K562 (cell line): ENCODE data around the gene ZNF615. TPM values are rescaled to one million over a fixed set of nuclear protein-coding genes. Genes with fewer than 3 reads are reported as not detected.
"Not testable (repeated sequence)": the region's sequence is repeated elsewhere in the genome, so short reads cannot be mapped to it uniquely, and the experiment has no call there.

Source experiments
- ATAC-seq: fragments of 200-7000 bp; cut with Tn5 transposase; 3 replicates; pipeline ENCODE4 v1.9.1; 2020; ENCODE audit warnings: moderate library complexity
- BruUV-seq: library from RNA; stranded (reverse); fragments of 400-500 nt; replicated peaks from 2 replicates; lab custom pipeline; 2021; lab: Mats Ljungman, UMichigan
- CTCF ChIA-PET: fragments of 300-600 bp; formaldehyde crosslinking; extraction: SDS; loops from one replicate; lab custom pipeline; 2021; ENCODE audit warnings: low intra/inter-chr PET ratio; lab: Yijun Ruan, JAX
- POLR2A ChIA-PET: fragments of 300-600, 350-650 bp; sonication (Branson Sonifier 250); formaldehyde crosslinking; extraction: SDS; loops from one replicate; lab custom pipeline; 2021; ENCODE audit warnings: antibody characterized with exemption, inconsistent platforms; lab: Yijun Ruan, JAX
- DNase-seq, 4 experiments: peaks; one replicate each; pipeline versions ENCODE4 v3.0.0 to v3.0.0-alpha.2; 2011 to 2018; ENCODE audit warnings: low spot score in 3 of 4, mixed read lengths in 3 of 4; ENCODE audit errors: extremely low read depth in 1 of 4
- FAIRE-seq: peaks from 2 replicates; lab custom pipeline; 2011; peaks lifted over from hg19 to GRCh38; lab: Jason Lieb, UNC
- H2AFZ ChIP-seq: 2 replicates; pipeline ENCODE4 v1.6.0; 2011; ENCODE audit warnings: low read depth, low read length, control low read depth, inconsistent platforms
- H3K27ac ChIP-seq: fragments of 200-600 bp; 3 replicates; pipeline ENCODE4 v1.8.0; 2011; ENCODE audit warnings: low read depth, mild to moderate bottlenecking, control low read depth, inconsistent platforms, low read length, moderate library complexity, mixed read lengths; ENCODE audit errors: extremely low read depth
- H3K27me3 ChIP-seq, 2 experiments: fragments of 300-600 bp in 1 of 2; 2 replicates in 1 of 2; 3 replicates in 1 of 2; pipeline versions ENCODE4 v1.6.0 to v1.8.0; 2011; ENCODE audit warnings: inconsistent platforms in 2 of 2, low read length in 2 of 2, mild to moderate bottlenecking in 1 of 2, mixed read lengths in 1 of 2, moderate library complexity in 1 of 2; ENCODE audit not compliant: control insufficient read depth in 2 of 2, insufficient read depth in 2 of 2
- H3K36me3 ChIP-seq: fragments of 300-600 bp; 3 replicates; pipeline ENCODE4 v1.8.0; 2011; ENCODE audit warnings: mild to moderate bottlenecking, low read length, inconsistent platforms; ENCODE audit not compliant: control insufficient read depth, insufficient read depth
- H3K4me1 ChIP-seq, 2 experiments: fragments of 200-600 bp in 1 of 2; replicated peaks in 1 of 2; 2 replicates in 1 of 2; 3 replicates in 1 of 2; pipeline versions ENCODE4 v1.5.1 to v1.8.0; 2011; ENCODE audit warnings: inconsistent platforms in 2 of 2, low read length in 2 of 2, mild to moderate bottlenecking in 1 of 2, mixed read lengths in 1 of 2, moderate library complexity in 1 of 2; ENCODE audit not compliant: control insufficient read depth in 2 of 2, insufficient read depth in 2 of 2
- H3K4me2 ChIP-seq: 2 replicates; pipeline ENCODE4 v1.6.1; 2011; ENCODE audit warnings: low read length, control low read depth, inconsistent platforms, mixed read lengths; ENCODE audit not compliant: insufficient read depth
- H3K4me3 ChIP-seq: fragments of 200-600 bp; sonication (generic), shearing (Covaris generic); 2 replicates; pipeline ENCODE4 v1.5.1; 2016; ENCODE audit warnings: control low read depth, inconsistent platforms
- H3K79me2 ChIP-seq: fragments of 200-600 bp; 3 replicates; pipeline ENCODE4 v1.8.0; 2011; ENCODE audit warnings: low read length, inconsistent platforms; ENCODE audit not compliant: control insufficient read depth, insufficient read depth
- H3K9ac ChIP-seq, 2 experiments: 2 replicates each; pipeline versions ENCODE4 v1.6.0 to v1.6.1; 2011; ENCODE audit warnings: low read depth in 2 of 2, low read length in 2 of 2, control low read depth in 1 of 2, inconsistent platforms in 1 of 2, mild to moderate bottlenecking in 1 of 2, mixed read lengths in 1 of 2; ENCODE audit not compliant: insufficient read depth in 1 of 2
- H3K9me1 ChIP-seq: one replicate; pipeline ENCODE4 v1.6.0; 2011; ENCODE audit warnings: inconsistent platforms, mild to moderate bottlenecking, low read length, moderate library complexity; ENCODE audit not compliant: control insufficient read depth, insufficient read depth
- H3K9me3 ChIP-seq: replicated peaks from 2 replicates; pipeline ENCODE4 v1.5.1; 2011; ENCODE audit warnings: low read depth, low read length, inconsistent platforms; ENCODE audit not compliant: control insufficient read depth, insufficient read depth
- H4K20me1 ChIP-seq: replicated peaks from 2 replicates; pipeline ENCODE4 v1.6.1; 2011; ENCODE audit warnings: low read length, inconsistent platforms, mixed read lengths; ENCODE audit not compliant: control insufficient read depth, insufficient read depth
- ARID1B ChIP-seq: fragments of 450-650 bp; IDR thresholded peaks from 2 replicates; pipeline ENCODE4 v1.6.1; 2016; ENCODE audit warnings: antibody characterized with exemption, mild to moderate bottlenecking, inconsistent platforms
- IFI16 ChIP-seq: fragments of 250-450 bp; sonication (Bioruptor Pico); IDR thresholded peaks from 2 replicates; pipeline ENCODE4 v2.1.2; 2022; ENCODE audit warnings: mild to moderate bottlenecking, inconsistent platforms
- LARP7 ChIP-seq: fragments of 450-650 bp; IDR thresholded peaks from 2 replicates; pipeline ENCODE4 v1.6.1; 2016
- POLR2H ChIP-seq: IDR thresholded peaks from 2 replicates; pipeline ENCODE4 v1.6.1; 2016; ENCODE audit warnings: missing genetic modification characterization, low read depth, mild to moderate bottlenecking, control low read depth, missing compliant biosample characterization, moderate library complexity
- RBM17 ChIP-seq: fragments of 200-400 bp; formaldehyde crosslinking; IDR thresholded peaks from 2 replicates; pipeline ENCODE4 v1.6.1; 2017; ENCODE audit warnings: low read depth, mild to moderate bottlenecking, low read length, borderline replicate concordance
- ZFP1 ChIP-seq: fragments of 450-650 bp; formaldehyde crosslinking; IDR thresholded peaks from 2 replicates; pipeline ENCODE4 v1.4.0; 2020; ENCODE audit warnings: mild to moderate bottlenecking, mixed read lengths
- ZFX ChIP-seq: sonication (generic); formaldehyde crosslinking; IDR thresholded peaks from 2 replicates; pipeline ENCODE4 v1.8.0; 2022; ENCODE audit warnings: mild to moderate bottlenecking, missing genetic modification reagents, moderate library complexity
- WGBS: fragments of 100-300 bp; shearing (Covaris generic); methylation state at CpG from one replicate; pipeline ENCODE4 v1.1.6; 2016; ENCODE audit warnings: low coverage, mixed read lengths; ENCODE audit not compliant: insufficient coverage; ENCODE audit errors: missing lambda C conversion rate; 5-methylcytosine and 5-hydroxymethylcytosine counted together
- in situ Hi-C: fragments of 300-500 bp; cut with MboI; formaldehyde crosslinking; loops from 4 replicates; pipeline ENCODE4 v1.15.0; 2018; ENCODE audit warnings: inconsistent platforms, mixed read lengths
- intact Hi-C: fragments of 100-400 bp; cut with micrococcal nuclease; formaldehyde crosslinking; loops from 2 replicates; pipeline ENCODE4 v1.14.2; 2022
- polyA plus RNA-seq, 8 experiments: library from polyadenylated mRNA; depleted of rRNA in 4 of 8; stranded (reverse) in 5 of 8; unstranded in 3 of 8; fragments of >200 nt; fragmentation: Nextera tagmentation in 2 of 8; fragmentation: Illumina TruSeq in 1 of 8; extraction: Ambion mirVana in 2 of 8; extraction: Trizol in 1 of 8; gene quantifications; 2 replicates each; pipeline versions ENCODE4 v1.2.1 to v1.2.3, GENCODE V29; 2011 to 2014; ENCODE audit warnings: inconsistent platforms in 1 of 8, missing spikeins in 1 of 8
- total RNA-seq, 7 experiments: library from RNA; depleted of rRNA in 6 of 7; stranded (reverse); fragments of >200 nt in 6 of 7; fragmentation: Illumina TruSeq in 2 of 7; extraction: Trizol in 2 of 7; gene quantifications; 2 replicates each; pipeline versions ENCODE4 v1.2.1 to v1.2.3, GENCODE V29; 2011 to 2021; ENCODE audit warnings: low replicate concordance in 1 of 7
- TF ChIP-seq, protein P1 (sequence below): fragments of 250-450 bp; sonication (Bioruptor Pico); IDR thresholded peaks from 2 replicates; pipeline ENCODE4 v1.4.0; 2020; ENCODE audit warnings: mild to moderate bottlenecking, moderate library complexity
- TF ChIP-seq, protein P2 (sequence below): sonication (generic); formaldehyde crosslinking; IDR thresholded peaks from 2 replicates; pipeline ENCODE4 v1.8.1; 2023; ENCODE audit warnings: mild to moderate bottlenecking, missing genetic modification reagents
- TF ChIP-seq, protein P3 (sequence below): fragments of 450-650 bp; IDR thresholded peaks from one replicate; pipeline ENCODE4 v1.6.1; 2018; ENCODE audit warnings: mild to moderate bottlenecking, moderate library complexity; ENCODE audit not compliant: partially characterized antibody

The ZNF615 gene
- total and polyA plus RNA-seq, 9 of the 15 experiments (the other 6 are each of a cell fraction or from before 2014, with no cell fraction given) = 1.2 to 4.4 (median 2.7) TPM

DNA sequence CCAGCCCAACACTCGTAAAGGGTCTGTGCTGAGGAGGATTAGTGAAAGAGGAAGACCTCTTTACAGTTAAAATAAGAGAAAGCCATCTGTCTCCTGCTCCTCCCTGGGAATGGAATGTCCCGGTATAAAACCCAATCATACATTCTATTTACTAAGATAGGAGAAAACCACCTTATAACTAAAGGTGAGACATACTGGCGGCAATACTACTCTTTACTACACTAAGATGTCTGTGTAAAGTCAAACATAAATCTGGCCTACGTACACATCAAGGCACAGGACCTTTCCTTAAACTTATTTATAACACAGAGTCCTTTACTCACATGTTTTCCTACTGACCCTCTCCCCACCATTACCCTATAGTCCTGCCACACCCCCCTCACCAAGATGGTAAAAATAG lies 24.6 kb downstream of the ZNF615 start:
- H3K79me2 ChIP-seq = peaks cover 7% of the 10 kb centered on the region; the same call in 1 of the 3 replicates
- no peaks in the 10 kb centered on the region for H3K4me1 ChIP-seq
- H3K36me3 ChIP-seq = no peaks in the 10 kb centered on the region
- no peak overlapping the region for H2AFZ ChIP-seq
- H3K9me1 ChIP-seq = no peaks in the 10 kb centered on the region
- BruUV-seq = no TSS peak
- H4K20me1 ChIP-seq = no peaks in the 10 kb centered on the region
- FAIRE-seq (no peak), DNase-seq (no peak), ATAC-seq (no peak)
- in situ Hi-C loops (no loop called here), intact Hi-C loops (no loop called here)
- WGBS = 12% methylated on average over 4 of the region's 4 CpGs
- no peaks in the 10 kb centered on the region for H3K27me3 ChIP-seq
- no peak overlapping the region for H3K9ac ChIP-seq
- no peak overlapping the region for H3K4me3 ChIP-seq
- peaks cover 9% of the 10 kb centered on the region for H3K9me3 ChIP-seq
- POLR2A ChIA-PET = no interaction called here
- TF ChIP-seq ARID1B (no peak), RBM17 (no peak), IFI16 (no peak), LARP7 (no peak), POLR2H (tag) (no peak), ZFX (CRISPR knock-in tag) (no peak), ZFP1 (CRISPR knock-in tag) (no peak)
- TF ChIP-seq, protein P1, sequence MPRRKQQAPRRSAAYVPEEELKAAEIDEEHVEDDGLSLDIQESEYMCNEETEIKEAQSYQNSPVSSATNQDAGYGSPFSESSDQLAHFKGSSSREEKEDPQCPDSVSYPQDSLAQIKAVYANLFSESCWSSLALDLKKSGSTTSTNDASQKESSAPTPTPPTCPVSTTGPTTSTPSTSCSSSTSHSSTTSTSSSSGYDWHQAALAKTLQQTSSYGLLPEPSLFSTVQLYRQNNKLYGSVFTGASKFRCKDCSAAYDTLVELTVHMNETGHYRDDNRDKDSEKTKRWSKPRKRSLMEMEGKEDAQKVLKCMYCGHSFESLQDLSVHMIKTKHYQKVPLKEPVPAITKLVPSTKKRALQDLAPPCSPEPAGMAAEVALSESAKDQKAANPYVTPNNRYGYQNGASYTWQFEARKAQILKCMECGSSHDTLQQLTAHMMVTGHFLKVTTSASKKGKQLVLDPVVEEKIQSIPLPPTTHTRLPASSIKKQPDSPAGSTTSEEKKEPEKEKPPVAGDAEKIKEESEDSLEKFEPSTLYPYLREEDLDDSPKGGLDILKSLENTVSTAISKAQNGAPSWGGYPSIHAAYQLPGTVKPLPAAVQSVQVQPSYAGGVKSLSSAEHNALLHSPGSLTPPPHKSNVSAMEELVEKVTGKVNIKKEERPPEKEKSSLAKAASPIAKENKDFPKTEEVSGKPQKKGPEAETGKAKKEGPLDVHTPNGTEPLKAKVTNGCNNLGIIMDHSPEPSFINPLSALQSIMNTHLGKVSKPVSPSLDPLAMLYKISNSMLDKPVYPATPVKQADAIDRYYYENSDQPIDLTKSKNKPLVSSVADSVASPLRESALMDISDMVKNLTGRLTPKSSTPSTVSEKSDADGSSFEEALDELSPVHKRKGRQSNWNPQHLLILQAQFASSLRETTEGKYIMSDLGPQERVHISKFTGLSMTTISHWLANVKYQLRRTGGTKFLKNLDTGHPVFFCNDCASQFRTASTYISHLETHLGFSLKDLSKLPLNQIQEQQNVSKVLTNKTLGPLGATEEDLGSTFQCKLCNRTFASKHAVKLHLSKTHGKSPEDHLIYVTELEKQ (CRISPR knock-in tag) = no peak
- TF ChIP-seq, protein P2, sequence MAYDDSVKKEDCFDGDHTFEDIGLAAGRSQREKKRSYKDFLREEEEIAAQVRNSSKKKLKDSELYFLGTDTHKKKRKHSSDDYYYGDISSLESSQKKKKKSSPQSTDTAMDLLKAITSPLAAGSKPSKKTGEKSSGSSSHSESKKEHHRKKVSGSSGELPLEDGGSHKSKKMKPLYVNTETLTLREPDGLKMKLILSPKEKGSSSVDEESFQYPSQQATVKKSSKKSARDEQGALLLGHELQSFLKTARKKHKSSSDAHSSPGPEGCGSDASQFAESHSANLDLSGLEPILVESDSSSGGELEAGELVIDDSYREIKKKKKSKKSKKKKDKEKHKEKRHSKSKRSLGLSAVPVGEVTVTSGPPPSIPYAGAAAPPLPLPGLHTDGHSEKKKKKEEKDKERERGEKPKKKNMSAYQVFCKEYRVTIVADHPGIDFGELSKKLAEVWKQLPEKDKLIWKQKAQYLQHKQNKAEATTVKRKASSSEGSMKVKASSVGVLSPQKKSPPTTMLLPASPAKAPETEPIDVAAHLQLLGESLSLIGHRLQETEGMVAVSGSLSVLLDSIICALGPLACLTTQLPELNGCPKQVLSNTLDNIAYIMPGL (CRISPR knock-in tag) = no peak
- TF ChIP-seq, protein P3, sequence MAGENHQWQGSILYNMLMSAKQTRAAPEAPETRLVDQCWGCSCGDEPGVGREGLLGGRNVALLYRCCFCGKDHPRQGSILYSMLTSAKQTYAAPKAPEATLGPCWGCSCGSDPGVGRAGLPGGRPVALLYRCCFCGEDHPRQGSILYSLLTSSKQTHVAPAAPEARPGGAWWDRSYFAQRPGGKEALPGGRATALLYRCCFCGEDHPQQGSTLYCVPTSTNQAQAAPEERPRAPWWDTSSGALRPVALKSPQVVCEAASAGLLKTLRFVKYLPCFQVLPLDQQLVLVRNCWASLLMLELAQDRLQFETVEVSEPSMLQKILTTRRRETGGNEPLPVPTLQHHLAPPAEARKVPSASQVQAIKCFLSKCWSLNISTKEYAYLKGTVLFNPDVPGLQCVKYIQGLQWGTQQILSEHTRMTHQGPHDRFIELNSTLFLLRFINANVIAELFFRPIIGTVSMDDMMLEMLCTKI = no peak
- CTCF ChIA-PET = no interaction called here
- H3K4me2 ChIP-seq = no peak overlapping the region
- no peak overlapping the region for H3K27ac ChIP-seq

DNA sequence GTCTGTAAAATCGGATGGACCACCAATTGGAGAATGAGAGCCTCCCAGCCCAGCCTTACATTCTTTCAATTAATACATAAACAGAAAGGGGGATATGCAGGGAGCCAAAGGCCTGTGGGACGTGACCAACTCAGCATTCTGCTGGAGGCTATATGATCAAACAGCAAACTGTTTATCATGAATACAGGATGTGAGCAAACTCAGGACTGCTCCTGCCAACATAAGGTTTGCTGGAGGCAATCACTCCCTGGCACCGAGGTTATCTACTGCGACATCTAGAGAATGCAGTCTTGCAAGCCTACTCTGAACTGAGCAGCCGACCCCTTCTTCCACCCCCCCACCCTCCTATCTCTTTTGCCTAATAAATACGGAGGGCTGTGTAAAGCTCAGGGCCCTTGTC lies 27.1 kb downstream of the ZNF615 start:
- intact Hi-C loops, FAIRE-seq, H3K27ac ChIP-seq, H3K9me3 ChIP-seq, H2AFZ ChIP-seq, H3K9me1 ChIP-seq, H3K36me3 ChIP-seq, CTCF ChIA-PET, ATAC-seq, DNase-seq, H4K20me1 ChIP-seq, H3K79me2 ChIP-seq, H3K4me2 ChIP-seq, BruUV-seq, H3K27me3 ChIP-seq, H3K4me3 ChIP-seq, in situ Hi-C loops, H3K9ac ChIP-seq, H3K4me1 ChIP-seq, POLR2A ChIA-PET: not testable (repeated sequence)
- 12% methylated on average over 5 of the region's 6 CpGs for WGBS
